A673 (cell line): ENCODE measurements around the gene NLRP5. TPM values are rescaled to one million over a fixed set of nuclear protein-coding genes. Genes with fewer than 3 reads are reported as not detected.

ENCODE experiments used
- BruUV-seq: library from RNA; stranded (reverse); fragments of 400-500 nt; replicated peaks from 2 replicates; lab custom pipeline; 2021; lab: Mats Ljungman, UMichigan
- CTCF ChIA-PET: fragments of 300-600 bp; sonication (Branson Sonifier 250); formaldehyde crosslinking; loops from one replicate; lab custom pipeline; 2022; ENCODE audit warnings: antibody characterized with exemption; lab: Charles Lee
- POLR2A ChIA-PET: fragments of 300-600 bp; sonication (Branson Sonifier 250); formaldehyde crosslinking; loops from one replicate; lab custom pipeline; 2022; ENCODE audit warnings: antibody characterized with exemption; ENCODE audit not compliant: low non-redundant PET; lab: Charles Lee
- DNase-seq: peaks from one replicate; pipeline ENCODE4 v3.0.0-alpha.2; 2015; ENCODE audit warnings: low spot score
- H3K27ac ChIP-seq: fragments of 200-600 bp; sonication (generic); 2 replicates; pipeline ENCODE4 v1.5.1; 2016; ENCODE audit warnings: mixed run types, low read depth, mild to moderate bottlenecking, mixed read lengths, antibody characterized with exemption, low read length; ENCODE audit not compliant: poor library complexity, severe bottlenecking
- H3K27me3 ChIP-seq: fragments of 200-600 bp; sonication (generic); replicated peaks from 2 replicates; pipeline ENCODE4 v1.6.1; 2017; ENCODE audit warnings: mixed run types, low read depth, mild to moderate bottlenecking, mixed read lengths, antibody characterized with exemption, low read length; ENCODE audit not compliant: insufficient read depth, poor library complexity
- H3K36me3 ChIP-seq: fragments of 200-600 bp; sonication (generic); 2 replicates; pipeline ENCODE4 v1.6.1; 2016; ENCODE audit warnings: mixed run types, mild to moderate bottlenecking, mixed read lengths, antibody characterized with exemption, low read length; ENCODE audit not compliant: insufficient read depth, poor library complexity, severe bottlenecking
- H3K4me1 ChIP-seq: fragments of 200-600 bp; sonication (generic); 2 replicates; pipeline ENCODE4 v1.6.1; 2017; ENCODE audit warnings: mixed run types, mild to moderate bottlenecking, mixed read lengths, antibody characterized with exemption, low read length; ENCODE audit not compliant: insufficient read depth, poor library complexity, severe bottlenecking
- H3K4me3 ChIP-seq: fragments of 200-600 bp; sonication (generic); 2 replicates; pipeline ENCODE4 v1.5.1; 2016; ENCODE audit warnings: low read depth, mixed run types, mild to moderate bottlenecking, mixed read lengths, low read length; ENCODE audit not compliant: poor library complexity, severe bottlenecking
- H3K9me3 ChIP-seq: fragments of 200-600 bp; sonication (generic); 2 replicates; pipeline ENCODE4 v1.6.1; 2016; ENCODE audit warnings: mixed run types, low read depth, mild to moderate bottlenecking, mixed read lengths, antibody characterized with exemption, low read length; ENCODE audit not compliant: poor library complexity, severe bottlenecking
- CTCF ChIP-seq: fragments of 300-800, 200-600 bp; sonication (generic); conservative IDR thresholded peaks from 2 replicates; pipeline ENCODE4 v1.5.1; 2017; ENCODE audit warnings: low read depth, mild to moderate bottlenecking, antibody characterized with exemption, low read length, moderate library complexity, mixed read lengths
- EZH2 ChIP-seq: fragments of 200-600 bp; sonication (generic); IDR thresholded peaks from 2 replicates; pipeline ENCODE4 v1.6.1; 2017; ENCODE audit warnings: borderline replicate concordance, low read depth, mild to moderate bottlenecking, mixed read lengths, antibody characterized with exemption, low read length; ENCODE audit not compliant: poor library complexity, severe bottlenecking
- intact Hi-C: fragments of 100-400 bp; cut with micrococcal nuclease; formaldehyde crosslinking; loops from one replicate; pipeline ENCODE4 v1.10.0; 2022; ENCODE audit not compliant: unreplicated experiment
- total RNA-seq: library from RNA; stranded (reverse); gene quantifications from 2 replicates; pipeline ENCODE4 v1.2.3, GENCODE V29; 2021

The NLRP5 gene
- total RNA-seq, 1 experiment from 2014 or later = not detected

- Histone ChIP-seq H3K9me3 (no peaks in the 10 kb centered on the region), H3K4me3 (no peak overlapping the region), H3K27ac (no peak overlapping the region), H3K36me3 (peaks cover 6% of the 10 kb centered on the region), H3K4me1 (no peaks in the 10 kb centered on the region), H3K27me3 (no peaks in the 10 kb centered on the region)
- CTCF ChIA-PET = interaction anchor here (0.6 kb wide), 1 partner anchor 154 kb away, joined by 4 read pairs; no protein-coding TSS in a partner anchor
- BruUV-seq = no TSS peak
- TF ChIP-seq CTCF = no peak
- POLR2A ChIA-PET = no interaction called here
- intact Hi-C loops = no loop called here
- no peak for DNase-seq
These were observed 113.3 kb downstream of the NLRP5 start for GRCh38 chr19:56099638-56100539.

GRCh38 chr19:56101095-56101494 is 114.5 kb downstream of the NLRP5 start:
- CTCF ChIA-PET = no interaction called here
- no peaks in the 10 kb centered on the region for H3K27me3 ChIP-seq
- H3K9me3 ChIP-seq = no peaks in the 10 kb centered on the region
- no peak for TF ChIP-seq EZH2
- TF ChIP-seq CTCF = no peak
- no peak for DNase-seq
- no peak overlapping the region for H3K27ac ChIP-seq
- peaks cover 6% of the 10 kb centered on the region for H3K36me3 ChIP-seq
- no peak overlapping the region for H3K4me3 ChIP-seq
- intact Hi-C loops = no loop called here
- H3K4me1 ChIP-seq = peaks cover 6% of the 10 kb centered on the region
- BruUV-seq = no TSS peak
- POLR2A ChIA-PET = no interaction called here

GRCh38 chr19:56101746-56102535 is 115.4 kb downstream of the NLRP5 start:
- no TSS peak for BruUV-seq
- ChIA-PET POLR2A (no interaction called here), CTCF (no interaction called here)
- peaks cover 6% of the 10 kb centered on the region for H3K36me3 ChIP-seq
- no peak for DNase-seq
- H3K27ac ChIP-seq = no peak overlapping the region
- no peaks in the 10 kb centered on the region for H3K9me3 ChIP-seq
- no peak for TF ChIP-seq CTCF
- no peak for TF ChIP-seq EZH2
- intact Hi-C loops = no loop called here
- peaks cover 6% of the 10 kb centered on the region for H3K4me1 ChIP-seq
- H3K4me3 ChIP-seq = no peak overlapping the region
- H3K27me3 ChIP-seq = no peaks in the 10 kb centered on the region
